HEK293T (cell line): ENCODE data around the gene CNIH3.

Experiments used
- CTCF ChIA-PET: fragments of 350-600 bp; formaldehyde crosslinking; extraction: SDS; loops from one replicate; lab custom pipeline; 2021; ENCODE audit warnings: antibody characterized with exemption, inconsistent platforms; lab: Yijun Ruan, JAX
- POLR2A ChIA-PET: fragments of 350-600 bp; formaldehyde crosslinking; extraction: SDS; loops from one replicate; lab custom pipeline; 2020; ENCODE audit warnings: antibody characterized with exemption, inconsistent platforms; lab: Yijun Ruan, JAX
- DNase-seq: peaks from one replicate; pipeline ENCODE4 v3.0.0; 2012; ENCODE audit warnings: mixed read lengths; ENCODE audit errors: extremely low spot score
- ARNT ChIP-seq: fragments of 450-650 bp; IDR thresholded peaks from 2 replicates; pipeline ENCODE4 v1.6.1; 2017; ENCODE audit warnings: mild to moderate bottlenecking
- BHLHE40 ChIP-seq: fragments of 450-650 bp; IDR thresholded peaks from 2 replicates; pipeline ENCODE4 v1.6.1; 2016; ENCODE audit warnings: mild to moderate bottlenecking, moderate library complexity, borderline replicate concordance
- CTBP1 ChIP-seq: fragments of 450-650 bp; IDR thresholded peaks from 2 replicates; pipeline ENCODE4 v1.6.1; 2016; ENCODE audit warnings: borderline replicate concordance
- ELF4 ChIP-seq: fragments of 450-650 bp; IDR thresholded peaks from 2 replicates; pipeline ENCODE4 v1.6.1; 2017; ENCODE audit warnings: antibody characterized with exemption
- FOXA1 ChIP-seq: fragments of 450-650 bp; IDR thresholded peaks from 2 replicates; pipeline ENCODE4 v1.6.1; 2016; ENCODE audit warnings: mild to moderate bottlenecking
- FOXK2 ChIP-seq: fragments of 450-650 bp; IDR thresholded peaks from 2 replicates; pipeline ENCODE4 v1.6.1; 2016; ENCODE audit warnings: mild to moderate bottlenecking
- FOXM1 ChIP-seq: fragments of 450-650 bp; IDR thresholded peaks from 2 replicates; pipeline ENCODE4 v1.6.1; 2017; ENCODE audit warnings: mild to moderate bottlenecking, borderline replicate concordance
- HDGF ChIP-seq: fragments of 450-650 bp; IDR thresholded peaks from 2 replicates; pipeline ENCODE4 v1.6.1; 2017; ENCODE audit warnings: antibody characterized with exemption, borderline replicate concordance
- L3MBTL2 ChIP-seq: fragments of 450-650 bp; conservative IDR thresholded peaks from 2 replicates; pipeline ENCODE4 v1.6.1; 2016; ENCODE audit warnings: mild to moderate bottlenecking
- LEF1 ChIP-seq: fragments of 450-650 bp; IDR thresholded peaks from 2 replicates; pipeline ENCODE4 v1.6.1; 2017; ENCODE audit warnings: mild to moderate bottlenecking, borderline replicate concordance
- NFRKB ChIP-seq: fragments of 450-650 bp; IDR thresholded peaks from 2 replicates; pipeline ENCODE4 v1.6.1; 2016; ENCODE audit warnings: mild to moderate bottlenecking, moderate library complexity
- PKNOX1 ChIP-seq: fragments of 450-650 bp; IDR thresholded peaks from 2 replicates; pipeline ENCODE4 v1.6.1; 2016
- SP1 ChIP-seq: fragments of 450-650 bp; IDR thresholded peaks from 2 replicates; pipeline ENCODE4 v1.6.1; 2017
- SUZ12 ChIP-seq: fragments of 450-650 bp; IDR thresholded peaks from 2 replicates; pipeline ENCODE4 v1.6.1; 2016; ENCODE audit warnings: mild to moderate bottlenecking
- TARDBP ChIP-seq: fragments of 450-650 bp; IDR thresholded peaks from 2 replicates; pipeline ENCODE4 v1.6.1; 2016
- ZNF384 ChIP-seq: fragments of 450-650 bp; IDR thresholded peaks from 2 replicates; pipeline ENCODE4 v1.6.1; 2016

The CNIH3 gene

GRCh38 chr1:224671076-224671475, 55.0 kb downstream of the CNIH3 start:
- CTCF ChIA-PET = no interaction called here
- no peak for DNase-seq
- POLR2A ChIA-PET = no interaction called here
- TF ChIP-seq ZNF384 (no peak), BHLHE40 (no peak), ELF4 (no peak), LEF1 (no peak), L3MBTL2 (no peak)

GRCh38 chr1:224673141-224673540, 57.0 kb downstream of the CNIH3 start:
- ChIA-PET POLR2A (interaction anchor here (0.8 kb wide), 1 partner anchor 289 kb away, joined by 3 read pairs; no protein-coding TSS in a partner anchor), CTCF (interaction anchor here (0.6 kb wide), 1 partner anchor 96 kb away, joined by 7 read pairs; no protein-coding TSS in a partner anchor)
- no peak for DNase-seq
- TF ChIP-seq FOXK2 = no peak

GRCh38 chr1:224675590-224675989, 59.5 kb downstream of the CNIH3 start:
- no peak for DNase-seq
- POLR2A ChIA-PET = no interaction called here
- no peak for TF ChIP-seq SP1
- no peak for TF ChIP-seq LEF1
- no peak for TF ChIP-seq FOXK2
- no peak for TF ChIP-seq TARDBP
- no peak for TF ChIP-seq HDGF
- TF ChIP-seq FOXM1 = no peak
- no peak for TF ChIP-seq BHLHE40
- TF ChIP-seq L3MBTL2 = no peak
- TF ChIP-seq PKNOX1 = no peak
- TF ChIP-seq SUZ12 = no peak
- no peak for TF ChIP-seq ARNT
- TF ChIP-seq ELF4 = no peak
- TF ChIP-seq NFRKB = no peak
- no peak for TF ChIP-seq FOXA1
- TF ChIP-seq CTBP1 = no peak
- TF ChIP-seq ZNF384 = no peak
- CTCF ChIA-PET = interaction anchor here (0.7 kb wide), 1 partner anchor 175 kb away, joined by 3 read pairs; no protein-coding TSS in a partner anchor

- ChIA-PET CTCF (no interaction called here), POLR2A (no interaction called here)
- TF ChIP-seq TARDBP (no peak), SUZ12 (no peak), ZNF384 (no peak), SP1 (no peak), ELF4 (no peak), HDGF (no peak), NFRKB (no peak), CTBP1 (no peak), FOXK2 (no peak), FOXA1 (no peak), BHLHE40 (no peak), LEF1 (no peak), ARNT (no peak), L3MBTL2 (no peak), FOXM1 (no peak), PKNOX1 (no peak)
- DNase-seq = no peak
Observed at GRCh38 chr1:224676551-224676950, 60.4 kb downstream of the CNIH3 start.

- POLR2A ChIA-PET = interaction anchor here (0.7 kb wide), 1 partner anchor 194 kb away, joined by 3 read pairs; no protein-coding TSS in a partner anchor
Observed at GRCh38 chr1:224678168-224678567, 62.1 kb downstream of the CNIH3 start.

GRCh38 chr1:224679606-224680005, 63.5 kb downstream of the CNIH3 start:
- CTCF ChIA-PET = no interaction called here
- POLR2A ChIA-PET = no interaction called here
- TF ChIP-seq LEF1 = no peak
- no peak for TF ChIP-seq BHLHE40
- TF ChIP-seq SUZ12 = no peak
- TF ChIP-seq FOXA1 = no peak
- no peak for TF ChIP-seq TARDBP
- no peak for TF ChIP-seq NFRKB
- TF ChIP-seq FOXM1 = no peak
- TF ChIP-seq FOXK2 = no peak
- no peak for TF ChIP-seq ARNT
- no peak for TF ChIP-seq HDGF
- TF ChIP-seq PKNOX1 = no peak
- no peak for TF ChIP-seq SP1
- TF ChIP-seq ZNF384 = no peak
- TF ChIP-seq ELF4 = no peak
- TF ChIP-seq CTBP1 = no peak
- TF ChIP-seq L3MBTL2 = no peak
- no peak for DNase-seq

More at GRCh38 chr1:224678168-224678567, 62.1 kb downstream of the CNIH3 start:
- TF ChIP-seq SUZ12 (no peak), TARDBP (no peak), NFRKB (no peak), ELF4 (no peak), SP1 (no peak), LEF1 (no peak)
- CTCF ChIA-PET = interaction anchor here (1.2 kb wide), 1 partner anchor 34 kb away, joined by 4 read pairs; no protein-coding TSS in a partner anchor
- DNase-seq = no peak
